Kidney capillary endothelial cell (primary cell): ENCODE data around the gene IL1R1.
A peak's percentile ranks its signal among the peaks of the same experiment; 100 is the strongest.
"Not testable (repeated sequence)": the region's sequence is repeated elsewhere in the genome, so short reads cannot be mapped to it uniquely, and the experiment has no call there.

Experiments
- DNase-seq: peaks from one replicate; pipeline ENCODE4 v3.0.0-alpha.2; 2018; ENCODE audit warnings: low spot score

IL1R1 gene

GRCh38 chr2:102141970-102142828 is at the start of gene IL1R1:
Gene IL1R1 (plus strand): TSS chr2:102142746. CDS start chr2:102157725, 14,979 bp downstream.
- peak; percentile 43 for DNase-seq

GRCh38 chr2:102093662-102094061 is 48.9 kb upstream of the IL1R1 start:
- no peak for DNase-seq

GRCh38 chr2:102094917-102095316 is 47.6 kb upstream of the IL1R1 start:
- DNase-seq: peak; percentile 54

- DNase-seq: no peak
These were observed 46.4 kb upstream of the IL1R1 start for GRCh38 chr2:102096103-102096502.

- no peak for DNase-seq
These were observed 43.8 kb upstream of the IL1R1 start for GRCh38 chr2:102098756-102099155.

GRCh38 chr2:102099536-102100298 is 42.8 kb upstream of the IL1R1 start:
- DNase-seq: no peak

- DNase-seq: no peak
These were observed 42.0 kb upstream of the IL1R1 start for GRCh38 chr2:102100371-102101096.

GRCh38 chr2:102101097-102101848 is 41.3 kb upstream of the IL1R1 start:
- no peak for DNase-seq

GRCh38 chr2:102101849-102102635 is 40.5 kb upstream of the IL1R1 start:
- no peak for DNase-seq

GRCh38 chr2:102102636-102102948 is 40.0 kb upstream of the IL1R1 start:
- not testable (repeated sequence) for DNase-seq

GRCh38 chr2:102103284-102103683 is 39.3 kb upstream of the IL1R1 start:
- no peak for DNase-seq

GRCh38 chr2:102103992-102104871 is 38.3 kb upstream of the IL1R1 start:
- DNase-seq: peak; percentile 67

- no peak for DNase-seq
These were observed 36.4 kb upstream of the IL1R1 start for GRCh38 chr2:102106133-102106556.

- DNase-seq: not testable (repeated sequence)
These were observed 35.5 kb upstream of the IL1R1 start for GRCh38 chr2:102106813-102107740.

- no peak for DNase-seq
These were observed 34.8 kb upstream of the IL1R1 start for GRCh38 chr2:102107741-102108070.

GRCh38 chr2:102109016-102109415 is 33.5 kb upstream of the IL1R1 start:
- no peak for DNase-seq

GRCh38 chr2:102110171-102110570 is 32.4 kb upstream of the IL1R1 start:
- no peak for DNase-seq

GRCh38 chr2:102110596-102111334 is 31.8 kb upstream of the IL1R1 start:
- DNase-seq: no peak
